WTC11 (cell line): ENCODE results near the gene JMJD7. TPM values are rescaled to one million over a fixed set of nuclear protein-coding genes. Genes with fewer than 3 reads are reported as not detected.

Experiments
- ATAC-seq: fragments of 200-7000 bp; cut with Tn5 transposase; 2 replicates; pipeline ENCODE4 v1.10.0; 2021; ENCODE audit warnings: mild to moderate bottlenecking, moderate library complexity
- CTCF ChIA-PET: fragments of 300-600 bp; sonication (Branson Sonifier 250); formaldehyde crosslinking; loops from one replicate; lab custom pipeline; 2021; ENCODE audit warnings: antibody characterized with exemption; lab: Charles Lee
- POLR2A ChIA-PET: fragments of 350-600 bp; sonication (Branson Sonifier 250); formaldehyde crosslinking; loops from one replicate; lab custom pipeline; 2021; ENCODE audit warnings: antibody characterized with exemption; lab: Charles Lee
- DNase-seq: peaks from one replicate; pipeline ENCODE4 v3.0.0; 2021; ENCODE audit warnings: low spot score
- H3K27ac Mint-ChIP-seq: 2 replicates; pipeline ENCODE4 v1.8.0; 2021; ENCODE audit warnings: mixed read lengths
- H3K27me3 Mint-ChIP-seq: 2 replicates; pipeline ENCODE4 v1.8.0; 2021; ENCODE audit warnings: low read depth, mild to moderate bottlenecking, moderate library complexity, mixed read lengths
- H3K36me3 Mint-ChIP-seq: 2 replicates; pipeline ENCODE4 v1.8.0; 2021; ENCODE audit warnings: mixed read lengths
- H3K4me1 Mint-ChIP-seq: 2 replicates; pipeline ENCODE4 v1.8.0; 2022; ENCODE audit warnings: mixed read lengths
- H3K4me3 Mint-ChIP-seq: 2 replicates; pipeline ENCODE4 v1.8.0; 2021; ENCODE audit warnings: mild to moderate bottlenecking, moderate library complexity, mixed read lengths
- H3K9me3 Mint-ChIP-seq: 2 replicates; pipeline ENCODE4 v1.8.0; 2021; ENCODE audit warnings: mixed read lengths
- ATF6 ChIP-seq: sonication (generic); formaldehyde crosslinking; IDR thresholded peaks from 2 replicates; pipeline ENCODE4 v1.8.1; 2023; ENCODE audit warnings: mild to moderate bottlenecking, missing genetic modification reagents
- CBFB ChIP-seq: sonication (generic); formaldehyde crosslinking; IDR thresholded peaks from 2 replicates; pipeline ENCODE4 v1.8.1; 2022; ENCODE audit warnings: mild to moderate bottlenecking, low read depth, missing genetic modification reagents
- CREB1 ChIP-seq: sonication (generic); formaldehyde crosslinking; IDR thresholded peaks from 2 replicates; pipeline ENCODE4 v1.8.0; 2023; ENCODE audit warnings: mild to moderate bottlenecking, missing genetic modification reagents
- CTCF ChIP-seq: fragments of 200-600 bp; IDR thresholded peaks from 2 replicates; pipeline ENCODE4 v1.8.0; 2022; ENCODE audit warnings: antibody characterized with exemption
- HMGXB4 ChIP-seq: sonication (generic); formaldehyde crosslinking; IDR thresholded peaks from 2 replicates; pipeline ENCODE4 v1.8.1; 2023; ENCODE audit warnings: mild to moderate bottlenecking, moderate library complexity, missing genetic modification reagents
- NR3C1 ChIP-seq: sonication (generic); formaldehyde crosslinking; conservative IDR thresholded peaks from 2 replicates; pipeline ENCODE4 v1.8.1; 2023; ENCODE audit warnings: low read depth, mild to moderate bottlenecking, missing genetic modification reagents
- TP53 ChIP-seq: sonication (generic); formaldehyde crosslinking; IDR thresholded peaks from 2 replicates; pipeline ENCODE4 v1.8.1; 2023; ENCODE audit warnings: mild to moderate bottlenecking, missing genetic modification reagents
- ZBTB21 ChIP-seq: sonication (generic); formaldehyde crosslinking; IDR thresholded peaks from 2 replicates; pipeline ENCODE4 v1.8.1; 2023; ENCODE audit warnings: mild to moderate bottlenecking, missing genetic modification reagents, borderline replicate concordance
- ZNF263 ChIP-seq: sonication (generic); formaldehyde crosslinking; IDR thresholded peaks from 2 replicates; pipeline ENCODE4 v1.8.1; 2022; ENCODE audit warnings: low read depth, mild to moderate bottlenecking, moderate library complexity, missing genetic modification reagents
- ZSCAN18 ChIP-seq: fragments of 250-450 bp; sonication (Bioruptor Pico); IDR thresholded peaks from 2 replicates; pipeline ENCODE4 v2.1.2; 2022; ENCODE audit warnings: mild to moderate bottlenecking, moderate library complexity
- total RNA-seq: library from RNA; stranded (reverse); gene quantifications from 3 replicates; pipeline ENCODE4 v1.2.3, GENCODE V29; 2021
- TF ChIP-seq, protein P1 (sequence below): fragments of 250-450 bp; sonication (Bioruptor Pico); conservative IDR thresholded peaks from 2 replicates; pipeline ENCODE4 v1.9.0; 2021; ENCODE audit warnings: mild to moderate bottlenecking
- TF ChIP-seq, protein P2 (sequence below): sonication (generic); formaldehyde crosslinking; IDR thresholded peaks from 2 replicates; pipeline ENCODE4 v1.8.1; 2022; ENCODE audit warnings: missing genetic modification reagents, borderline replicate concordance
- TF ChIP-seq, protein P3 (sequence below): sonication (generic); formaldehyde crosslinking; IDR thresholded peaks from 2 replicates; pipeline ENCODE4 v1.8.1; 2022; ENCODE audit warnings: low read depth, mild to moderate bottlenecking, moderate library complexity, missing genetic modification reagents, borderline replicate concordance

Gene JMJD7
- total RNA-seq, 1 experiment from 2014 or later: 19.9 TPM

- no peak for DNase-seq
- POLR2A ChIA-PET: interaction anchor here (1.3 kb wide), 1 partner anchor 32 kb away, joined by 3 read pairs; no protein-coding TSS in a partner anchor
- no peak for TF ChIP-seq CBFB
- TF ChIP-seq TP53 (CRISPR knock-in tag): no peak
- TF ChIP-seq ZBTB21 (CRISPR knock-in tag): no peak
- no peak for TF ChIP-seq CREB1
- TF ChIP-seq ZNF263 (CRISPR knock-in tag): no peak
- TF ChIP-seq, protein P1, sequence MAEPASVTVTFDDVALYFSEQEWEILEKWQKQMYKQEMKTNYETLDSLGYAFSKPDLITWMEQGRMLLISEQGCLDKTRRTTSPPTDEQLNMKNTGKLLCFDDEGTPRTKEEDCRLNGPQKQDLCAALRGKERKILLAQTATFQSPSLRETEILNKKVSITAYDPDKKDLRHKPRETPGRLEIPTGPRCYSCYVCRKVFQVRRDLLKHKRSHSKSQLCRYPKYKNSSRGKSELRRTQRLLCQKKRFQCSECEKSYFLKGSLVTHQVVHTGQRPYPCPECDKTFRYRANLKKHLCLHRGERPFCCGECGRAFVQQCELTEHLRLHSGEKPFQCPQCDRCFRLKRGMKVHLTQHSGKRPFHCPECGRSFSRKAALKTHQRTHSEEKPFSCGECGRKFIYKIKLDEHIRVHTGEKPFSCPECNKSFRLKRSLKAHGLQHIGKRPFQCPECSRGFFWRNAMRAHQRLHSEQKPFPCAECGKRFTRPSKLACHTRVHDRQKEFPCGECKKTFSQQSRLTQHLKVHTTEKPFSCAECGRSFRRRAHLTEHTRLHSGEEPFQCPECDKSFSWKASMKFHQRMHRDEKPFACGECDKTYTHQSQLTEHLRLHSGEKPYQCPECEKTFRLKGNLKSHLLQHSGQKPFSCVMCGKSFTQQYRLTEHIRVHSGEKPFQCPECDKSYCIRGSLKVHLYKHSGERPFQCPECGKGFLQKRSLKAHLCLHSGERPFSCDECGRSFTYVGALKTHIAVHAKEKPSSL (CRISPR knock-in tag): no peak
- no peak for TF ChIP-seq NR3C1 (CRISPR knock-in tag)
- TF ChIP-seq, protein P2, sequence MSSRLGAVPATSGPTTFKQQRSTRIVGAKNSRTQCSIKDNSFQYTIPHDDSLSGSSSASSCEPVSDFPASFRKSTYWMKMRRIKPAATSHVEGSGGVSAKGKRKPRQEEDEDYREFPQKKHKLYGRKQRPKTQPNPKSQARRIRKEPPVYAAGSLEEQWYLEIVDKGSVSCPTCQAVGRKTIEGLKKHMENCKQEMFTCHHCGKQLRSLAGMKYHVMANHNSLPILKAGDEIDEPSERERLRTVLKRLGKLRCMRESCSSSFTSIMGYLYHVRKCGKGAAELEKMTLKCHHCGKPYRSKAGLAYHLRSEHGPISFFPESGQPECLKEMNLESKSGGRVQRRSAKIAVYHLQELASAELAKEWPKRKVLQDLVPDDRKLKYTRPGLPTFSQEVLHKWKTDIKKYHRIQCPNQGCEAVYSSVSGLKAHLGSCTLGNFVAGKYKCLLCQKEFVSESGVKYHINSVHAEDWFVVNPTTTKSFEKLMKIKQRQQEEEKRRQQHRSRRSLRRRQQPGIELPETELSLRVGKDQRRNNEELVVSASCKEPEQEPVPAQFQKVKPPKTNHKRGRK: no peak
- TF ChIP-seq HMGXB4: no peak
- TF ChIP-seq, protein P3, sequence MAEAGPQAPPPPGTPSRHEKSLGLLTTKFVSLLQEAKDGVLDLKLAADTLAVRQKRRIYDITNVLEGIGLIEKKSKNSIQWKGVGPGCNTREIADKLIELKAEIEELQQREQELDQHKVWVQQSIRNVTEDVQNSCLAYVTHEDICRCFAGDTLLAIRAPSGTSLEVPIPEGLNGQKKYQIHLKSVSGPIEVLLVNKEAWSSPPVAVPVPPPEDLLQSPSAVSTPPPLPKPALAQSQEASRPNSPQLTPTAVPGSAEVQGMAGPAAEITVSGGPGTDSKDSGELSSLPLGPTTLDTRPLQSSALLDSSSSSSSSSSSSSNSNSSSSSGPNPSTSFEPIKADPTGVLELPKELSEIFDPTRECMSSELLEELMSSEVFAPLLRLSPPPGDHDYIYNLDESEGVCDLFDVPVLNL (CRISPR knock-in tag): no peak
- no peak for TF ChIP-seq ATF6 (CRISPR knock-in tag)
- TF ChIP-seq ZSCAN18 (CRISPR knock-in tag): no peak
- TF ChIP-seq CTCF: no peak
- TF ChIP-seq, all 79 proteins: peak for 0
- H3K4me1 Mint-ChIP-seq: peaks cover 4% of the 10 kb centered on the region
- H3K36me3 Mint-ChIP-seq: no peaks in the 10 kb centered on the region
- H3K4me3 Mint-ChIP-seq: no peak overlapping the region
- no peaks in the 10 kb centered on the region for H3K27me3 Mint-ChIP-seq
- ATAC-seq: peak; percentile 13
- CTCF ChIA-PET: interaction anchor here (1.9 kb wide), 1 partner anchor 50 kb away, joined by 10 read pairs; no protein-coding TSS in a partner anchor
- H3K27ac Mint-ChIP-seq: no peak overlapping the region
- H3K9me3 Mint-ChIP-seq: no peaks in the 10 kb centered on the region
Measured at GRCh38 chr15:41855261-41855961, 27.5 kb downstream of the JMJD7 start.
